ENCODE measurements around the gene ZNF726. TPM values are rescaled to one million over a fixed set of nuclear protein-coding genes. Genes with fewer than 3 reads are reported as not detected.
A peak's percentile ranks its signal among the peaks of the same experiment; 100 is the strongest.

The ZNF726 gene
- total RNA-seq (2022), result 0.79 and 1.0 TPM in 2 replicates
- percentile 37 among the genes with signal in this experiment for Bru-seq, nascent RNA
- BruChase-seq, experiment 1, labeled RNA remaining after a 6-hour chase, result percentile 39 among the genes with signal in this experiment
- percentile 38 among the genes with signal in this experiment for BruChase-seq, experiment 2, labeled RNA remaining after a 2-hour chase
- long read RNA-seq, partial matches to known transcripts, result 0 of 1 reads
- long read RNA-seq, other reads (novel, unspliced or antisense), result 1 of 1 reads

- POLR2A ChIA-PET, result no interaction called here
- no peak within 1 kb of the TSS for H3K27ac Mint-ChIP-seq (ENCODE audit: low read depth, unreplicated experiment)
- peaks cover 7% of the 10 kb centered on the region for H3K9me3 Mint-ChIP-seq (ENCODE audit: unreplicated experiment)
- BruUV-seq (replicated peaks), result TSS peak; percentile 50
- H3K27me3 Mint-ChIP-seq (ENCODE audit: insufficient read depth, unreplicated experiment), result no peaks in the 10 kb centered on the region
- intact Hi-C loops (cut with micrococcal nuclease), result no loop called here
- peak; percentile 80 for DNase-seq (ENCODE audit: unreplicated experiment)
- no peak for TF ChIP-seq CTCF (IDR thresholded peaks at IDR 0.05; ENCODE audit: unreplicated experiment)
- peak within 1 kb of the TSS; percentile 75 for H3K4me3 Mint-ChIP-seq (ENCODE audit: unreplicated experiment)
- no peaks in the 10 kb centered on the region for H3K4me1 Mint-ChIP-seq (ENCODE audit: insufficient read depth, unreplicated experiment)
- CTCF ChIA-PET, result no interaction called here
- H3K36me3 Mint-ChIP-seq (ENCODE audit: insufficient read depth, unreplicated experiment), result no peaks in the 10 kb centered on the region
Observed at GRCh38 chr19:23914402-23915286, at the start of gene ZNF726. TSS of gene ZNF726 (plus strand) at chr19:23914886. CDS start at chr19:23914995, 109 bp downstream.

- DNase-seq (ENCODE audit: unreplicated experiment), result no peak
- no peak for TF ChIP-seq CTCF (IDR thresholded peaks at IDR 0.05; ENCODE audit: unreplicated experiment)
- POLR2A ChIA-PET, result no interaction called here
- no peaks in the 10 kb centered on the region for H3K4me1 Mint-ChIP-seq (ENCODE audit: insufficient read depth, unreplicated experiment)
- BruUV-seq (replicated peaks), result no TSS peak
- intact Hi-C loops (cut with micrococcal nuclease), result no loop called here
- H3K4me3 Mint-ChIP-seq (ENCODE audit: unreplicated experiment), result no peak overlapping the region
- no peaks in the 10 kb centered on the region for H3K36me3 Mint-ChIP-seq (ENCODE audit: insufficient read depth, unreplicated experiment)
- peaks cover 33% of the 10 kb centered on the region for H3K9me3 Mint-ChIP-seq (ENCODE audit: unreplicated experiment)
- H3K27me3 Mint-ChIP-seq (ENCODE audit: insufficient read depth, unreplicated experiment), result no peaks in the 10 kb centered on the region
- H3K27ac Mint-ChIP-seq (ENCODE audit: low read depth, unreplicated experiment), result no peak overlapping the region
- CTCF ChIA-PET, result no interaction called here
Observed at GRCh38 chr19:23867895-23868294, 46.8 kb upstream of the ZNF726 start.

- intact Hi-C loops (cut with micrococcal nuclease), result no loop called here
- Mint-ChIP-seq H3K36me3 (ENCODE audit: insufficient read depth, unreplicated experiment) (no peaks in the 10 kb centered on the region), H3K27me3 (ENCODE audit: insufficient read depth, unreplicated experiment) (no peaks in the 10 kb centered on the region), H3K4me3 (ENCODE audit: unreplicated experiment) (no peak overlapping the region), H3K9me3 (ENCODE audit: unreplicated experiment) (peaks cover 33% of the 10 kb centered on the region), H3K4me1 (ENCODE audit: insufficient read depth, unreplicated experiment) (no peaks in the 10 kb centered on the region), H3K27ac (ENCODE audit: low read depth, unreplicated experiment) (no peak overlapping the region)
- BruUV-seq (replicated peaks), result no TSS peak
- ChIA-PET CTCF (no interaction called here), POLR2A (no interaction called here)
- no peak for TF ChIP-seq CTCF (IDR thresholded peaks at IDR 0.05; ENCODE audit: unreplicated experiment)
- DNase-seq (ENCODE audit: unreplicated experiment), result no peak
Observed at GRCh38 chr19:23868630-23869029, 46.1 kb upstream of the ZNF726 start.

GRCh38 chr19:23872282-23872919 is 42.3 kb upstream of the ZNF726 start:
- DNase-seq (ENCODE audit: unreplicated experiment), result no peak
- no peak overlapping the region for H3K27ac Mint-ChIP-seq (ENCODE audit: low read depth, unreplicated experiment)
- TF ChIP-seq CTCF (IDR thresholded peaks at IDR 0.05; ENCODE audit: unreplicated experiment), result no peak
- peaks cover 19% of the 10 kb centered on the region for H3K9me3 Mint-ChIP-seq (ENCODE audit: unreplicated experiment)
- POLR2A ChIA-PET, result no interaction called here
- no peaks in the 10 kb centered on the region for H3K36me3 Mint-ChIP-seq (ENCODE audit: insufficient read depth, unreplicated experiment)
- H3K4me1 Mint-ChIP-seq (ENCODE audit: insufficient read depth, unreplicated experiment), result no peaks in the 10 kb centered on the region
- CTCF ChIA-PET, result interaction anchor here (0.7 kb wide), 1 partner anchor 28 kb away, joined by 3 read pairs; no protein-coding TSS in a partner anchor
- intact Hi-C loops (cut with micrococcal nuclease), result no loop called here
- no TSS peak for BruUV-seq (replicated peaks)
- H3K4me3 Mint-ChIP-seq (ENCODE audit: unreplicated experiment), result no peak overlapping the region
- H3K27me3 Mint-ChIP-seq (ENCODE audit: insufficient read depth, unreplicated experiment), result no peaks in the 10 kb centered on the region
